HEK293 (cell line): Measurements from ENCODE around the gene CANT1.

ENCODE experiments used
- CTCF ChIA-PET: fragments of 350-600 bp; formaldehyde crosslinking; extraction: SDS; loops from one replicate; lab custom pipeline; 2021; ENCODE audit warnings: antibody characterized with exemption; lab: Yijun Ruan, JAX
- POLR2A ChIA-PET: fragments of 300-600 bp; formaldehyde crosslinking; extraction: SDS; loops from one replicate; lab custom pipeline; 2020; ENCODE audit warnings: antibody characterized with exemption, inconsistent platforms; lab: Yijun Ruan, JAX
- H3K27ac ChIP-seq: fragments of 200-500 bp; sonication (Bioruptor generic); 2 replicates; pipeline ENCODE4 v1.5.1; 2014; ENCODE audit warnings: low read depth, low read length, control low read depth, inconsistent platforms; ENCODE audit errors: extremely low read depth
- H3K36me3 ChIP-seq, 2 experiments: fragments of 200-500 bp in 1 of 2; sonication (Bioruptor generic) in 1 of 2; 1 replicate in 1 of 2; 2 replicates in 1 of 2; pipeline ENCODE4 v1.5.1; 2014 to 2017; ENCODE audit warnings: inconsistent platforms in 2 of 2, low read length in 2 of 2; ENCODE audit not compliant: control insufficient read depth in 2 of 2, insufficient read depth in 1 of 2
- H3K4me1 ChIP-seq: fragments of 200-500 bp; sonication (Bioruptor generic); 2 replicates; pipeline ENCODE4 v1.5.1; 2014; ENCODE audit warnings: mild to moderate bottlenecking, low read length, inconsistent platforms; ENCODE audit not compliant: control insufficient read depth, insufficient read depth
- H3K4me3 ChIP-seq: 2 replicates; pipeline ENCODE4 v1.5.1; 2011; ENCODE audit warnings: low read depth, mild to moderate bottlenecking, control low read depth, low read length, moderate library complexity
- H3K9me3 ChIP-seq: fragments of 200-500 bp; sonication (Bioruptor generic); 2 replicates; pipeline ENCODE4 v1.5.1; 2014; ENCODE audit warnings: low read depth, low read length, inconsistent platforms; ENCODE audit not compliant: control insufficient read depth, insufficient read depth
- FEZF1 ChIP-seq: fragments of 450-650 bp; formaldehyde crosslinking; IDR thresholded peaks from 2 replicates; pipeline ENCODE4 v1.5.1; 2016; ENCODE audit warnings: missing biosample characterization, missing genetic modification characterization
- GFI1B ChIP-seq: fragments of 450-650 bp; formaldehyde crosslinking; IDR thresholded peaks from 2 replicates; pipeline ENCODE4 v1.5.1; 2016; ENCODE audit warnings: missing biosample characterization, missing genetic modification characterization
- SETDB1 ChIP-seq: IDR thresholded peaks from one replicate; pipeline ENCODE4 v1.6.1; 2017; ENCODE audit warnings: mild to moderate bottlenecking, low read length, moderate library complexity, mixed read lengths; ENCODE audit not compliant: insufficient read length
- ZFP37 ChIP-seq: fragments of 450-650 bp; formaldehyde crosslinking; IDR thresholded peaks from 2 replicates; pipeline ENCODE4 v1.5.1; 2016; ENCODE audit warnings: missing biosample characterization, missing genetic modification characterization
- ZFP41 ChIP-seq: fragments of 450-650 bp; formaldehyde crosslinking; IDR thresholded peaks from 2 replicates; pipeline ENCODE4 v1.5.1; 2016; ENCODE audit warnings: missing biosample characterization, missing genetic modification characterization, borderline replicate concordance
- ZNF202 ChIP-seq: fragments of 450-650 bp; formaldehyde crosslinking; IDR thresholded peaks from 2 replicates; pipeline ENCODE4 v1.5.1; 2016; ENCODE audit warnings: missing biosample characterization, missing genetic modification characterization, borderline replicate concordance
- ZNF239 ChIP-seq: fragments of 450-650 bp; formaldehyde crosslinking; IDR thresholded peaks from 2 replicates; pipeline ENCODE4 v1.5.1; 2016; ENCODE audit warnings: missing biosample characterization, missing genetic modification characterization
- ZNF404 ChIP-seq: fragments of 450-650 bp; formaldehyde crosslinking; IDR thresholded peaks from 2 replicates; pipeline ENCODE4 v1.5.1; 2017; ENCODE audit warnings: missing biosample characterization, missing genetic modification characterization
- ZNF423 ChIP-seq: fragments of 450-650 bp; formaldehyde crosslinking; IDR thresholded peaks from 2 replicates; pipeline ENCODE4 v1.5.1; 2016; ENCODE audit warnings: missing biosample characterization, missing genetic modification characterization
- ZNF510 ChIP-seq: fragments of 450-650 bp; formaldehyde crosslinking; IDR thresholded peaks from 2 replicates; pipeline ENCODE4 v1.5.1; 2018; ENCODE audit warnings: mild to moderate bottlenecking, missing genetic modification characterization, missing biosample characterization; ENCODE audit not compliant: insufficient replicate concordance
- ZNF544 ChIP-seq: fragments of 450-650 bp; formaldehyde crosslinking; IDR thresholded peaks from 2 replicates; pipeline ENCODE4 v1.5.0; 2017; ENCODE audit warnings: missing biosample characterization, missing genetic modification characterization
- ZNF654 ChIP-seq: fragments of 450-650 bp; formaldehyde crosslinking; IDR thresholded peaks from 2 replicates; pipeline ENCODE4 v1.5.1; 2016; ENCODE audit warnings: low read depth, missing biosample characterization, missing genetic modification characterization
- ZNF660 ChIP-seq: fragments of 450-650 bp; IDR thresholded peaks from 2 replicates; pipeline ENCODE4 v1.5.1; 2018; ENCODE audit warnings: missing biosample characterization, mild to moderate bottlenecking, missing genetic modification characterization
- ZNF664 ChIP-seq: fragments of 450-650 bp; formaldehyde crosslinking; IDR thresholded peaks from 2 replicates; pipeline ENCODE4 v1.5.1; 2016; ENCODE audit warnings: missing biosample characterization, missing genetic modification characterization
- TF ChIP-seq, protein P1 (sequence below): fragments of 450-650 bp; formaldehyde crosslinking; IDR thresholded peaks from 2 replicates; pipeline ENCODE4 v1.5.1; 2016; ENCODE audit warnings: missing biosample characterization, missing genetic modification characterization, low read depth
- TF ChIP-seq, protein P2 (sequence below): fragments of 450-650 bp; formaldehyde crosslinking; IDR thresholded peaks from 2 replicates; pipeline ENCODE4 v1.5.1; 2016; ENCODE audit warnings: missing biosample characterization, missing genetic modification characterization
- TF ChIP-seq, protein P3 (sequence below): fragments of 450-650 bp; formaldehyde crosslinking; IDR thresholded peaks from 2 replicates; pipeline ENCODE4 v1.5.1; 2016; ENCODE audit warnings: missing biosample characterization, missing genetic modification characterization
- TF ChIP-seq, protein P4 (sequence below): IDR thresholded peaks from 2 replicates; pipeline ENCODE4 v1.6.1; 2011; ENCODE audit warnings: mild to moderate bottlenecking, low read depth, low read length, borderline replicate concordance

The CANT1 gene

DNA sequence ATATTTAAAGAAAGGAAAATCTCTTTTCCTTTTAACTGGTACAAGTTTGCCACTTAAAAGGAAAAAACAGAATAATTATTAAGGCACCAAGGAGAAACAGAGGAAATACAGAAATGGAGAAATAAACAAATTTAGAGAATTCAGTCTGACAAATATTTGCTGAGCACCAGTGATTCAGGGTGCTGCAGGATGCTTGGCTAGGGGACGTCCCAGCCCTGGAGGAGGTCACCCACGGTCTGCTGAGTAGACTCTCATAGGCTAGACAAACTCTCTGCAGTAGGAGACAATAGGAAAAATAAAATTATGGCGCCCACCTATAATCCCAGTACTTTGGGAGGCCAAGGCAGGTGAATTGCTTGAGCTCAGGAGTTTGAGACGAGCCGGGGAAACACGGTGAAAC is 30.3 kb upstream of the CANT1 start:
- no peak overlapping the region for H3K27ac ChIP-seq
- ChIA-PET POLR2A (no interaction called here), CTCF (interaction anchor here (0.7 to 7.5 kb wide), 6 partner anchors 12 to 542 kb away, joined by 3 to 119 read pairs (median 8); no protein-coding TSS in a partner anchor)
- no peak overlapping the region for H3K4me3 ChIP-seq
- no peaks in the 10 kb centered on the region for H3K36me3 ChIP-seq
- no peaks in the 10 kb centered on the region for H3K4me1 ChIP-seq
- H3K9me3 ChIP-seq = no peaks in the 10 kb centered on the region
- TF ChIP-seq, protein P1, sequence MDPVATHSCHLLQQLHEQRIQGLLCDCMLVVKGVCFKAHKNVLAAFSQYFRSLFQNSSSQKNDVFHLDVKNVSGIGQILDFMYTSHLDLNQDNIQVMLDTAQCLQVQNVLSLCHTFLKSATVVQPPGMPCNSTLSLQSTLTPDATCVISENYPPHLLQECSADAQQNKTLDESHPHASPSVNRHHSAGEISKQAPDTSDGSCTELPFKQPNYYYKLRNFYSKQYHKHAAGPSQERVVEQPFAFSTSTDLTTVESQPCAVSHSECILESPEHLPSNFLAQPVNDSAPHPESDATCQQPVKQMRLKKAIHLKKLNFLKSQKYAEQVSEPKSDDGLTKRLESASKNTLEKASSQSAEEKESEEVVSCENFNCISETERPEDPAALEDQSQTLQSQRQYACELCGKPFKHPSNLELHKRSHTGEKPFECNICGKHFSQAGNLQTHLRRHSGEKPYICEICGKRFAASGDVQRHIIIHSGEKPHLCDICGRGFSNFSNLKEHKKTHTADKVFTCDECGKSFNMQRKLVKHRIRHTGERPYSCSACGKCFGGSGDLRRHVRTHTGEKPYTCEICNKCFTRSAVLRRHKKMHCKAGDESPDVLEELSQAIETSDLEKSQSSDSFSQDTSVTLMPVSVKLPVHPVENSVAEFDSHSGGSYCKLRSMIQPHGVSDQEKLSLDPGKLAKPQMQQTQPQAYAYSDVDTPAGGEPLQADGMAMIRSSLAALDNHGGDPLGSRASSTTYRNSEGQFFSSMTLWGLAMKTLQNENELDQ = no peak
- TF ChIP-seq ZNF510 (tag by site-specific recombination) (no peak), ZNF664 (tag by site-specific recombination) (no peak), ZFP41 (tag by site-specific recombination) (no peak), GFI1B (tag by site-specific recombination) (no peak), ZNF544 (no peak), FEZF1 (no peak), SETDB1 (no peak), ZNF423 (tag by site-specific recombination) (no peak)
- TF ChIP-seq, protein P2, sequence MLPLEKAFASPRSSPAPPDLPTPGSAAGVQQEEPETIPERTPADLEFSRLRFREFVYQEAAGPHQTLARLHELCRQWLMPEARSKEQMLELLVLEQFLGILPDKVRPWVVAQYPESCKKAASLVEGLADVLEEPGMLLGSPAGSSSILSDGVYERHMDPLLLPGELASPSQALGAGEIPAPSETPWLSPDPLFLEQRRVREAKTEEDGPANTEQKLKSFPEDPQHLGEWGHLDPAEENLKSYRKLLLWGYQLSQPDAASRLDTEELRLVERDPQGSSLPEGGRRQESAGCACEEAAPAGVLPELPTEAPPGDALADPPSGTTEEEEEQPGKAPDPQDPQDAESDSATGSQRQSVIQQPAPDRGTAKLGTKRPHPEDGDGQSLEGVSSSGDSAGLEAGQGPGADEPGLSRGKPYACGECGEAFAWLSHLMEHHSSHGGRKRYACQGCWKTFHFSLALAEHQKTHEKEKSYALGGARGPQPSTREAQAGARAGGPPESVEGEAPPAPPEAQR (tag by site-specific recombination) = no peak
- TF ChIP-seq, protein P3, sequence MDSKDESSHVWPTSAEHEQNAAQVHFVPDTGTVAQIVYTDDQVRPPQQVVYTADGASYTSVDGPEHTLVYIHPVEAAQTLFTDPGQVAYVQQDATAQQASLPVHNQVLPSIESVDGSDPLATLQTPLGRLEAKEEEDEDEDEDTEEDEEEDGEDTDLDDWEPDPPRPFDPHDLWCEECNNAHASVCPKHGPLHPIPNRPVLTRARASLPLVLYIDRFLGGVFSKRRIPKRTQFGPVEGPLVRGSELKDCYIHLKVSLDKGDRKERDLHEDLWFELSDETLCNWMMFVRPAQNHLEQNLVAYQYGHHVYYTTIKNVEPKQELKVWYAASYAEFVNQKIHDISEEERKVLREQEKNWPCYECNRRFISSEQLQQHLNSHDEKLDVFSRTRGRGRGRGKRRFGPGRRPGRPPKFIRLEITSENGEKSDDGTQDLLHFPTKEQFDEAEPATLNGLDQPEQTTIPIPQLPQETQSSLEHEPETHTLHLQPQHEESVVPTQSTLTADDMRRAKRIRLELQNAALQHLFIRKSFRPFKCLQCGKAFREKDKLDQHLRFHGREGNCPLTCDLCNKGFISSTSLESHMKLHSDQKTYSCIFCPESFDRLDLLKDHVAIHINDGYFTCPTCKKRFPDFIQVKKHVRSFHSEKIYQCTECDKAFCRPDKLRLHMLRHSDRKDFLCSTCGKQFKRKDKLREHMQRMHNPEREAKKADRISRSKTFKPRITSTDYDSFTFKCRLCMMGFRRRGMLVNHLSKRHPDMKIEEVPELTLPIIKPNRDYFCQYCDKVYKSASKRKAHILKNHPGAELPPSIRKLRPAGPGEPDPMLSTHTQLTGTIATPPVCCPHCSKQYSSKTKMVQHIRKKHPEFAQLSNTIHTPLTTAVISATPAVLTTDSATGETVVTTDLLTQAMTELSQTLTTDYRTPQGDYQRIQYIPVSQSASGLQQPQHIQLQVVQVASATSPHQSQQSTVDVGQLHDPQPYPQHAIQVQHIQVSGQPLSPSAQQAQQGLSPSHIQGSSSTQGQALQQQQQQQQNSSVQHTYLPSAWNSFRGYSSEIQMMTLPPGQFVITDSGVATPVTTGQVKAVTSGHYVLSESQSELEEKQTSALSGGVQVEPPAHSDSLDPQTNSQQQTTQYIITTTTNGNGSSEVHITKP (tag by site-specific recombination) = no peak

DNA sequence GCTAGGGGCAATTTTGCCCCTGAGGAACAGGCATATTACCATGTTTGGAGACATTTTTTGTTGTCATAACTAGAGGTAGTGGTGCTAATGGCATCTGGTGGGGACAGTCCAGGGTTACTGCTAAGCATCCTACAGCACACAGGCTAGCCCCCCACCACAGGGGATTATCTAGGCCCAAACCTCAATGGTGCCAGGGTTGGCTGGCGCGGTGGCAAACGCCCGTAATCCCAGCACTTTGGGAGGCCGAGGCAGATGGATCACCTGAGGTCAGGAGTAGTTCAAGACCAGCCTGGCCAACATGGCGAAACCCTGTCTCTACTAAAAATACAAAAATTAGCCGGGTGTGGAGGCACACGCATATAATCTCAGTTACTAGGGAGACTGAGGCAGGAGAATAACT is 29.6 kb upstream of the CANT1 start:
- Histone ChIP-seq H3K9me3 (no peaks in the 10 kb centered on the region), H3K4me3 (no peak overlapping the region), H3K36me3 (no peaks in the 10 kb centered on the region), H3K27ac (no peak overlapping the region), H3K4me1 (peaks cover 4% of the 10 kb centered on the region; the same call in 1 of the 2 replicates)
- TF ChIP-seq ZNF202 (tag by site-specific recombination) (no peak), ZFP37 (tag by site-specific recombination) (no peak), ZNF239 (no peak), ZNF654 (no peak), ZNF404 (tag by site-specific recombination) (no peak), ZNF660 (tag by site-specific recombination) (no peak)
- TF ChIP-seq, protein P4, sequence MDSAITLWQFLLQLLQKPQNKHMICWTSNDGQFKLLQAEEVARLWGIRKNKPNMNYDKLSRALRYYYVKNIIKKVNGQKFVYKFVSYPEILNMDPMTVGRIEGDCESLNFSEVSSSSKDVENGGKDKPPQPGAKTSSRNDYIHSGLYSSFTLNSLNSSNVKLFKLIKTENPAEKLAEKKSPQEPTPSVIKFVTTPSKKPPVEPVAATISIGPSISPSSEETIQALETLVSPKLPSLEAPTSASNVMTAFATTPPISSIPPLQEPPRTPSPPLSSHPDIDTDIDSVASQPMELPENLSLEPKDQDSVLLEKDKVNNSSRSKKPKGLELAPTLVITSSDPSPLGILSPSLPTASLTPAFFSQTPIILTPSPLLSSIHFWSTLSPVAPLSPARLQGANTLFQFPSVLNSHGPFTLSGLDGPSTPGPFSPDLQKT = no peak
- POLR2A ChIA-PET = no interaction called here
- CTCF ChIA-PET = interaction anchor here (0.6 to 7.5 kb wide), 4 partner anchors 12 to 46 kb away, joined by 3 to 119 read pairs (median 38); no protein-coding TSS in a partner anchor
